Bladder microvascular endothelial cell (primary cell): ENCODE data around the gene MAP3K10. TPM values are rescaled to one million over a fixed set of nuclear protein-coding genes. Genes with fewer than 3 reads are reported as not detected.

Experiments used
- total RNA-seq: library from RNA; depleted of rRNA; stranded (reverse); fragments of >200 nt; gene quantifications from 2 replicates; pipeline ENCODE4 v1.2.3, GENCODE V29; 2014

Gene MAP3K10
- 5.0 and 9.8 TPM in 2 replicates for total RNA-seq

GRCh38 chr19:40190891-40191835 is at the start of gene MAP3K10:
Gene MAP3K10, plus strand, starts transcription at chr19:40191426. Its CDS starts 606 bp downstream, at chr19:40192032.

DNA sequence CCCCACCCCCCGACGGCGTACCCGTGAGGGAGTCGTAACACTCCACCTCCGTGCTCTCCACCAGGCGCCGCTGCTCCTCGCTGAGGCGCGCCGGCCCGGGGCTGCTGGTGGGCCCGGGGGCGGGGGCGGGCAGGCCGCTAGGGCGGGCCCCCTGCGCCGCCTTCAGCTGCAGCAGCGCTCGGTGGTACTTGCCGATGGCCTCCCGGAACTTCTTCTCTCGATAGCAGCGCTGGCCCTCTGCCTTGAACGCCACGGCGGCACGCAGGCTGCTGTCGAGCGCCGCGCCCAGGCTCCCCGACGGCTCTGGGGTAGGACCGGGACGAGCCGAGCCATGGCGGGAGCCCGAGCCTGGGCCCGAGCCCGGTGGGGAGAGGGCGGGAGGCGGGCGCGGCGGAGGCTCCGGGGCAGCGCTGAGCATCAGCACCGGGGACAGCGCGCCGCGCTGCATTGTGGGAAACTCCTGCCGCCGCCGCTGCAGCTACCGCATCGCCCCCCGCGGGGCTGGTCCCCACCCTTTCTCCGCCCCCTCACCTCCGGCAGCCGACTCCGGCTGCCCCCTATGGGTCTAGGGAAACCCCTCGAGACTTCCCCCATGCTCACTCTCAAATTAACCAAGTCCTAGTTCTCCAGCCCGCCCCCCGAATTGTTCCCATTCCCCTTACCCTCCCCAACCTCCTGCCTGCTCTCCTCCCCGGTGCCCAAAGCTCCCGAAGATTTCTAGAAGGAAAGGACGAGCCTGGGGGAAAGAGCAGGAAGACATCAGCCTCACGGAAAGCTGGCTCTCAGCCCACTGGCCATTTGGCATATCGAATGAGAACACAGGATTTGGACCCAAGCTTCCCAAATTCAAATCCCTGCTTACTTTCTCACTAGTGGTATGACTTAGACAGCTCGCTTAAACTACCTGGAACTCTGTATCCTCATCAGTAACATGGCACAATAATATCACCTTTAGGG is 27.0 kb downstream of the MAP3K10 start, which contains the start of gene TTC9B:
Gene TTC9B, minus strand, starts transcription at position 451 of the 957 bp plus-strand sequence. Its CDS starts 3 bp downstream, at position 448.

Other genes with a start within 250 kb of the MAP3K10 start
- 69.1 and 116 TPM in 2 replicates for gene PSMC4, start 220.3 kb upstream of the MAP3K10 start, total RNA-seq
- gene ZNF546, start 194.4 kb upstream of the MAP3K10 start, total RNA-seq = 2.6 and 7.9 TPM in 2 replicates
- 6.3 and 20.4 TPM in 2 replicates for gene ZNF780B, start 135.2 kb upstream of the MAP3K10 start, total RNA-seq
- gene ZNF780A, start 100.5 kb upstream of the MAP3K10 start, total RNA-seq = 6.3 and 12.6 TPM in 2 replicates
- not detected in 2 replicates for gene TTC9B, start 27.0 kb downstream of the MAP3K10 start, total RNA-seq
- gene CCNP, start 35.3 kb downstream of the MAP3K10 start, total RNA-seq = 0.16 TPM in 1 of 2 replicates, not detected in the other
- 20.2 and 44.6 TPM in 2 replicates for gene AKT2, start 93.9 kb downstream of the MAP3K10 start, total RNA-seq
- 5.2 and 7.0 TPM in 2 replicates for gene C19orf47, start 157.0 kb downstream of the MAP3K10 start, total RNA-seq
- 80.5 and 169 TPM in 2 replicates for gene PLD3, start 157.3 kb downstream of the MAP3K10 start, total RNA-seq
- 0.06 TPM in 1 of 2 replicates, not detected in the other for gene HIPK4, start 198.8 kb downstream of the MAP3K10 start, total RNA-seq
- gene PRX, start 222.0 kb downstream of the MAP3K10 start, total RNA-seq = 0.97 and 1.1 TPM in 2 replicates
- 21.0 and 21.7 TPM in 2 replicates for gene SERTAD1, start 234.6 kb downstream of the MAP3K10 start, total RNA-seq